ENCODE data around the gene CD72.
"Not testable (repeated sequence)": the region's sequence is repeated elsewhere in the genome, so short reads cannot be mapped to it uniquely, and the experiment has no call there.

The CD72 gene

GRCh38 chr9:35583521-35583920 is 34.7 kb downstream of the CD72 start:
- DNase-seq, result not testable (repeated sequence)

- not testable (repeated sequence) for DNase-seq
These were observed 38.5 kb downstream of the CD72 start for GRCh38 chr9:35579659-35580227.

- peak; percentile 54 for DNase-seq
These were observed 39.1 kb downstream of the CD72 start for GRCh38 chr9:35579130-35579529.

DNA sequence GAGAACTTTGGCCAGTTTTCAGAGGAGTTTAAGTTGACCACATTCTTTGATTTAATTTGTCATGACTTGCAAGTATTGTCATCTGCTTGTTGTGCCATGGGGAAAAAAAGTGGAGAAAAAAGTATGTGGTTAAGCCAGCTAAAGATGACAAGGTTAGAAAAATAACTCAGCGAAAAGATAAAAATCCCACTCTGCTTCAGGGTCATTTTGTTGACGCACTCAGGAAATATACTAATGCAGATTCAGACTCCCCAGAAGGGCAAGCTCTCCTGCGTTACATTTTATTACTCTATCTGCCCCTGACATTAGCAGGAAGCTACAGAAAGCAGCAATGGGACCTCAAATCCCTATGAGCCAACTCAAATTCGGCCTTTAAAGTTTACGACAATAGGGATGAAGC is 40.7 kb downstream of the CD72 start:
- no peak for DNase-seq

- DNase-seq, result no peak
These were observed 42.7 kb downstream of the CD72 start for GRCh38 chr9:35575478-35575877.

- DNase-seq, result no peak
These were observed 43.6 kb downstream of the CD72 start for GRCh38 chr9:35574578-35575122.

DNA sequence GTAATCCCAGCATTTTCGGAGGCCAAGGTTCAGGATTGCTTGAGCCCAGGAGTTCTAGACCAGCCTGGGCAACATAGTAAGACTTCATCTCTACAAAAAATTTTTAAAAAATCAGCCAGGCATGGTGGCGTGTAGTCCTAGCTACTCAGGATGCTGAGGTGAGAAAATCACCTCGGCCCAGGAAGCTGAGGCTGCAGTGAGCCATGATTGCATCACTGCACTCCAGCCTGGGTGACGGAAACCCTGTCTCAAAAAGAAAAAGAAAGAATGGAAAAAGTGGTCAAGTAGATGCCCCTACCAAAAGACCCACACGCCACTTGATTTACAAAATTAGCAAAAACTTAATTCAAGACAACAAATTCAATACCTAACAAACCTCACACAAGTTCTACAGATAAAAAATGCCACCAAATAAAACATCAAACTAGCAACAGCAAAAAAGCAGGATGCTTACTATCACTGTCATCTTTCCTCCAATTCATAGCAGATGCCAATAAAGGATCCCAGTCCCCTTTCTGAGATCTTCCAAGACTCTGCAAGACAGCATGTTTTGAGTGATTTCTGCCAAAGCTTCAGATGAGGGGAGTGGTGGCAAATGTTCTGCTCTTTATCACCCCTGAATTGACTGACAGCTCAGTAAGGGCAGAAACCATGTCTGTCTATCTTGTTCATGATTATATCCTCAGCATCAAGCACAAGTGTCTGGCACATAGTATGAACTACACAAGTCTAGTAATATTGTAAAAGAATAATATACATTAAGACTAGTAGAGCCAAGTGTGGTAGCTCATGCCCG is 47.3 kb downstream of the CD72 start:
- DNase-seq, result peak; percentile 69

DNA sequence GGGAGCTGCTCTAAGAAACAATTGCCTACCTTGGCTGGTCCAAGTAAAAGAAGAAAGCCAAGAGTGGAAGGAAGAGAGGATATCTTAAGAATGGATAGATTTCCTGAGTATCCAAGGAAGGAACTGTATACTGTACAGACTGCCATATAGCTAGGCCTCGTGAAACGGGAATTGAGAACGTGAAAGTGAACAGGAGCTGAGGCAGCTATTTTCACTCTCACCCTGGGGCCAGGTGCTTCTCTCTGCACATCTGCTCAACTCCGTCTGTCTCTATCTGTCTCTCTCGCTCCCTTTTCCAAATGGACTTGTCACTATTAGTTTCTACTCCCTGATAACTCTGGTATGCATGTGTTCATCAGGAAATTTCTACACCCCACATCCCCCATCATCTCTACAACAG is 49.0 kb downstream of the CD72 start:
- no peak for DNase-seq

DNA sequence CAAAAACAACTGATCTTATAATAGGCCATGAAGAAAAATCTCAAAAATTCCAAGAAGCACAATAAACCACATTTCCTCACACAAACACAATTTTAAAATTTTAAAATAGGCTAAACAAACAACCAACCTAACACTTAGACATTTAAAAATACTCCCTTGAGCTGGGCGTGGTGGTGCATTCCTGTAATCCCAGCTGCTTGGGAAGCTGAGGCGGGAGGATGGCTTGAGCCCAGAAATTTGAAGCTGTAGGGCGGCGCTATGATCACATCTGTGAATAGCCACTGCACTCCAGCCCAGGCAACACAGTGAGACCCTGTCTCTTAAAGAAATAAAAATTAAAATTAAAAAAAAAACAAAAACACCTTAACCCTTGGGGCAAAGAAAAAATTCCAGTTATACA is 50.0 kb downstream of the CD72 start:
- DNase-seq, result no peak

DNA sequence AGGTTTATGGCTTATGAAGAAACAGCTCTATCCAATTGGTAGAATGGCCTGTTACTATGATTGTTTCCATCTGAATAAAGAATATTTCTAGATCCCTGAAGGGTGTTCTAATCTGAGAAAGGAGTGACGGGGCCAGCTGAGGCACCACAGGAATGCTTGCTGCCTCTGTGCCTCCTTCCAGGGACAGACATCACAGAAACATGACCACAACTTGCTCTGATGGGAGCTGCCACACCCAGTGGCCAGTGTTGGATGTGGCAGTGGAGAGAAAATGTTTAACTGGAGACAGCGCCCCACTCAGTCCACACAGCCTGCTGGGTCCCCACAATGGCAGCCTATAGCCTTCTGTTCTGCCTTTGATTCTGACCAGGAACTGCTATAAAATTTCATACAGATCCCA is 51.8 kb downstream of the CD72 start:
- DNase-seq, result no peak

- no peak for DNase-seq
These were observed 53.6 kb downstream of the CD72 start for GRCh38 chr9:35564658-35565061.

DNA sequence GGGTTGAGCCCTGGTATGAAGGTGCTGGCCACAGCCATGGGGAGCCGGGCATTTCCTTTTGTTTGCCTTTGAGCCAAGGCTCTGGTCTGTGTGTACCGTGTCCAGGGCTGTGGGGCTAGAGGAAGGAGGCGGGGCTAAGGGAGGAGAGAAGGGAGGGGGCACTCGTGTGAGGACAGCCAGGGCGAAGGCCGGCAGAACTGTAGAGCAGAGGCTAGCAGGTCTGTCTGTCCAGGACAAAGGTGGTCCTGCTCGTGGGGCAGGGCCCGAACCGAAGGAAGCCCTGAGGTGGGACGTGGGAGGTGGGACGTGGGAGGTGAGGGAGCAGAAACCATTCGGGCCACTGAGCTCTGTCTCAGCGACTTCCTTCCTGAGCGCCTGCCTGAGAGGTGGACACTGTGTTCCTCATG is 54.4 kb downstream of the CD72 start:
- DNase-seq, result no peak

DNA sequence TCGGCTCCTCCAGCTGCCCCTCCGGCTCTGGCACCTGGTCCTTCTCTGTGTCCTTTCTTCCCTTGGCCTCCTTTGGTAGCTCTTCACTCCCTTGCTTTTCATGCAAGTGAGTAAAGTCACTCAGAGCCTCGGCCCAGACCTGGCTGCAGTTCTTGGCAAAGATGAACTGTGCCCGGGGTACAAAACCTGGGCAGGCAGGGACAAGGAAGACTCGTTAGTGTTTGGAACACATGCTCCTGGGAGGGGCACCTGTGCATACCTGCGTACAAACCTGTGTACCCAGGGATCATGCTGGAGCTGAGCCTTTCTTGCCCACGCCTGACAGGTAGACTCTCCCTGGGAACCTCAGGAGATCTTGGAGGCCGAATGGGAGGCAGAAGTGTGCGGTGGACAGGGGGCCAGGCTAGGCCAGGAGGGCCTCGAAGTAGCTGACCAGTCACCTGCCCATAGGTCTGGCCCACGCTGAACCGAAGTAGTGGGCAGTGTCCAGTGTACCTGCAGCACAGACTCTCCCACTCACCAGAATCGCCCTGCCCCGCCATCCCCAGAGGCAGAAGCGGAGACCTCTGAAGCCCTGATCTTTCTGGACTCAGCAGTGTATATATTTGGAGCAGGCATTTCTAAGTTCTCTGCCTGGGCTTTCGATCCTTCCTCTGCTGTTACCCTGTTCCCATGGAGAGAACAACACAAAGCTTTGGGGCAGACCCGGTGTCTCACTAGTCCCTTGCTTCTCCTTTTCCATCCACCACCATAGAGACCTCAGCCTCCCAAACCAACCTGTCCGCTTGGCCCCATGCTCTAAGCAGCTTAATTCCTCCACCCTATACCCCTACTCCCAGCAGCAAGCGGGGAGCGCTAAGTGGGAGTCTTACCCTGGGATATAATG is 55.1 kb downstream of the CD72 start:
- DNase-seq, result no peak

DNA sequence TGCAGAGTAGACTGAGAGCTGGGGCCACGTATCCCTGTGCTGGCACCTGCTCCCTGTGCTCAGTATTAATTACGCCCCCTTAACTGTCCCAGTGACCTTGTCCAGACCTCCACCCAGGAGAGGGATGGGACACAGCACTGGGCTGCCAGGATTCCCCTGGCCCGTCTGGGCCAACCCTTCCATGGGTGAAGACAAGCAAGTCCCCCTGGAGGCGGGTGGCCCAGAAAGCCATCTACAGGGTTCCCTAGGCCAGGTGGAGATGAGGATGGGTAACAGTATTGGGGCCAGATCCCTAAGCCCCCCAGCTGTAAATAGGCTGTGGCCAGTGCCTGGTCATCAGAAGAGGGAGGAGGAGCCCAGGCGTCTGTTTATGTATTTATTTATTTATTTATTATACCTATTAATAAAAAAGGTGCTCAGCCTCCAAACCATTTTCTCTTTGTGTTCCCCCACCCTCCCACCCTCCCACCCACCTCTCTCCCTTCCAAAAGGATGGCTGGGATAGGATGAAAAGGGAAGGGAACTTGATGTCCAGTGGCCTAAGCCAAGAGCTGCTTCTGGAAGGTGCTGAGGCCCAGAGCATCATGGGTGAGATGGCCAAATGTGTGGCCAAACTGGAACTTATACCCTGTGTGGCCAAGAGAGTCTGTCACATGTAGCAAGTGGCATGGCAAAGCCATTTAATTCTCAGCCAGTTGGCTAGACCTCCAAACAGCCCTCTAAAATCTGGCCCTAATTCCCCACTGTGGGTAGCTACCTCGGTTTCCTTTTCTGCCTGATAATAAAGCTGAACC is 56.5 kb downstream of the CD72 start:
- DNase-seq, result no peak

GRCh38 chr9:35560625-35561337 is 57.4 kb downstream of the CD72 start:
- no peak for DNase-seq

Data from activated CD4-positive, alpha-beta T cell treated with anti-CD3 and anti-CD28 coated beads for 48 hours (primary cell).